Measurements from ENCODE around the gene CFAP251.
A peak's percentile ranks its signal among the peaks of the same experiment; 100 is the strongest.
"Not testable (repeated sequence)": the region's sequence is repeated elsewhere in the genome, so short reads cannot be mapped to it uniquely, and the experiment has no call there.

Gene CFAP251, protein sequence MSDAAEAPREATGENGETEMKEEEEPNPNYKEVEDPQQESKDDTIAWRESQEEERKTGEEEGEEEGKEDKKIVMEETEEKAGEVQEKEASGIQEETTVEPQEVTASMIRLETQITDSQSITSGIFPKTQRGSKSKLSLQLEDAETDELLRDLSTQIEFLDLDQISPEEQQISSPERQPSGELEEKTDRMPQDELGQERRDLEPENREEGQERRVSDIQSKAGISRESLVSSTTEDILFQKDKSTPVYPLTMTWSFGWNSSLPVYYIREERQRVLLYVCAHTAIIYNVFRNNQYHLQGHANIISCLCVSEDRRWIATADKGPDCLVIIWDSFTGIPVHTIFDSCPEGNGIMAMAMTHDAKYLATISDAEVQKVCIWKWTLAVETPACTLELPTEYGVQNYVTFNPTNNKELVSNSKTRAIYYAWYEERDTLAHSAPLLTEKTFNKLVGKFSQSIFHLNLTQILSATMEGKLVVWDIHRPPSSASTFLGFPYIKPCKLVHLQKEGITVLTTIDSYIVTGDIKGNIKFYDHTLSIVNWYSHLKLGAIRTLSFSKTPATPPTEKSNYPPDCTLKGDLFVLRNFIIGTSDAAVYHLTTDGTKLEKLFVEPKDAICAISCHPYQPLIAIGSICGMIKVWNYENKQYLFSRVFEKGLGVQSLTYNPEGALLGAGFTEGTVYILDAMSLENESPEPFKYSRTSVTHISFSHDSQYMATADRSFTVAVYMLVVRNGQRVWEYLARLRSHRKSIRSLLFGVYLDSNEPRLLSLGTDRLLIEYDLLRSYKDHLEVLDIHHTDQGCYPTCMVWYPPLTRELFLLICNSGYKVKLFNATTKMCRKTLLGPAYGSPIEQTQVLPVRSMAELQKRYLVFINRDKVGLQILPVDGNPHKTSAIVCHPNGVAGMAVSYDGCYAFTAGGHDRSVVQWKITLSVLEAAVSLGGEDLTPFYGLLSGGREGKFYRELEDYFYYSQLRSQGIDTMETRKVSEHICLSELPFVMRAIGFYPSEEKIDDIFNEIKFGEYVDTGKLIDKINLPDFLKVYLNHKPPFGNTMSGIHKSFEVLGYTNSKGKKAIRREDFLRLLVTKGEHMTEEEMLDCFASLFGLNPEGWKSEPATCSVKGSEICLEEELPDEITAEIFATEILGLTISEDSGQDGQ

GRCh38 chr12:121917950-121918678 is at the start of gene CFAP251:
Gene CFAP251, plus strand, starts transcription at chr12:121918592. Its CDS starts 2,714 bp downstream, at chr12:121921306.
- DNase-seq = peak; percentile 89

GRCh38 chr12:121869229-121869628 is 49.2 kb upstream of the CFAP251 start:
- not testable (repeated sequence) for DNase-seq

GRCh38 chr12:121871467-121871866 is 46.9 kb upstream of the CFAP251 start:
- no peak for DNase-seq

DNA sequence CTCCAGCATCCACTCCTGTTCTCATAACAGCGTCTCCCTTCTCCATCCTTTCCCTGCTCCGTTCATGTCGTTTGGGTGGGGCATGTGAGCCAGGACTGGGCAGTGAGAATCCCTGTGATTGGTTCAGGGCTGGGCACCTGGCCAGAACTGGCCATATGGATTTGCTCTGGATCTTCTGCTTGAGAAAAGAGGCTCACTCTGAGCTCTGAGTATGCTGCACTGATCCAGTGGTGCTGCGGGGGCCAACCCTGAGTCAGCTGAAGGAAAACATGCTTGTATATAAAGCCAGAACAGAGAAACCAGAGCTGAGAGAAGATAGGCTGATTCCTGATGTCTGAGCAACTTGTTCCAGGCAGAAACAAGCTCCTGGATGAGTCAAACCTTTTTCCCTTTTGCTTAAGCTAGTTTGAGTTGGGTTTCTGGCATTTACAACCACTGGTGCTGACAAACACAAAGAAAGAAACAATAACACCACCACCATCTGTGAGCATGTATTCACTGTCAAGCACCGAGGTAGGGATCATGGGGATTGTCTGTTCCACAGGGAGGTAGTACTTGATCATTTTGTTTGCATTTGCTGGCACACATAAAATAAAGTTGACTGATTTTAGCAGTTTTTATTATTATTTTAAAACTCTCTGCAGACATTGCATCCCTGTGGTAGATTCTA is 45.7 kb upstream of the CFAP251 start:
- no peak for DNase-seq

DNA sequence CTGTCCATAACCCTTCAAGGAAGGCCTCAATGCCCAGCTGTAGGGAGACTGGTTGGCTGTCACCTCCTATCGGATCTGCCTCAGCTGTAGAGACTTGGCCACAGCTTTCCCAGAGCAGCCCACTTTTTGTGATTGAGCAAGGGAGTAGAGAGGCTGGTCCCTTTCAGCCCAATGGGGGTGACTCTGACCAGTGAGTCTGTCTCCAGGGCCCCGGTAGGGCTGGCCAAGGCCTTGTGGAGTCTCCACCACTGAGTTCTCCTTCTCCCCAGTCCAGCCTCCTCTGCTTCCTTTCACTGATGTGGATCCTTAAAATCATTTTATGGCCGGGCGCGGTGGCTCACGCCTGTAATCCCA is 45.2 kb upstream of the CFAP251 start:
- DNase-seq = no peak

DNA sequence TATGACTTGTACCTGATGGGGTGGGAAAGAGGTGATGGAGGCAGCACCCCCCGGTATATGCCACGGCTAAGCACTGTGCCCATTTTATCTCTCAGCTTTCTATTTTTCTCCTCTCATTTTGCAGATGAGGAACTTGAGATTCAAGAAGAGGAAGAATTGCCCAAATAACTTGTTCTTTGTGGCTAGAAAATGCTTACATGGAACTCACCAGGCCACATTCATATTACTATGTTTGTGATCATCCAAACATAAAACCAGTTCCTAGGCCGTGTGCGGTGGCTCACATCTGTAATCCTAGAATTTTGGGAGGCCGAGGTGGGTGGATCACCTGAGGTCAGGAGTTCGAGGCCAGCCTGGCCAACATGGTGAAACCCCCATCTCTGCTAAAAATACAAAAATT is 44.3 kb upstream of the CFAP251 start:
- no peak for DNase-seq

DNA sequence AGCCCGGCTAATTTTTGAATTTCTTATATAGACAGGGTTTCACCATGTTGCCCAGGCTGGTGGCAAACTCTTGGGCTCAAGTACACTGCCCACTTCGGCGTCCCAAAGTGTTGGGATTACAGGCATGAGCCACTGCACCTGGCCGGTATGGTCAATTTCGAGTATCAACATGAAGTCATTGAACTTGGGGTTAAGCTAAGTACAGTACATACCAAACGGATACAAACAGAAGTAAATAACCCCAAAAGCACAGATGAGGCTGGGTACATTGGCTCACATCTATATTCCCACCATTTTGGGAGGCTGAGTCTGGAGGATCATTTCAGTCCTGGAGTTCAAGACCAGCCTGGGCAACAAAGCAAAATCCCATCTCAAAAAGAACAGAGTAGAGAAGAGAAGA is 42.8 kb upstream of the CFAP251 start:
- DNase-seq = no peak

DNA sequence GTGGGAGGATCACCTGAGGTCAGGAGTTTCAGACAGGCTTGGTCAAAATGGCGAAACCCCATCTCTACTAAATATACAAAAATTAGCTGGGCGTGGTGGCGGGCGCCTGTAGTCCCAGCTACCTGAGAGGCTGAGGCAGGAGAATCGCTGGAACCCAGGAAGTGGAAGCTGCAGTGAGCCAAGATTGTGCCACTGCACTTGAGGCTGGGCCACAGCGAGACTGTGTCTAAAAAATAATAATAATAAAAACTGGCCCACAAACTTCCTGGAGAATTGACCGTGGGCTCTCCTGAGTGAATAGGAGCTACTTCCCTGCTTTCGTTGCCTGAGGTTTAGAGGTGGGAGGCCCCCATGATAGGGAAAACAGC is 42.3 kb upstream of the CFAP251 start:
- DNase-seq = not testable (repeated sequence)

DNA sequence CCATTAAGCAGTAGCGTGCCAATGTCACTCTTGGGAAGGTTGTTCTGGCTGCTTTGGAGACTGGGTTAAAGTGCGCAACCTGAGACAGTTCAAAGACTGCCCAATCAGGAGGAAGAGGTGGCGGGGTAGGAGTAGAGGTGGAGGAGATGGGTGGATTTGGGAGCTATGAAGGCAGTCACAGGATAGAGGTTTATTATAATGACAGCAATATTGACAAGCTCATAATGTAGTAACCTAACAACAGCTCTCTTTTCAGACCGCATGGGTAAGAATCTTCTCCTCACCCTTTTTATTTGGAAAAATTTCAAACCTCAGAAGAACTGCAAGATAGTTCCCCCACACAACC is 35.1 kb upstream of the CFAP251 start:
- DNase-seq = no peak

- DNase-seq = not testable (repeated sequence)
These were observed 33.3 kb upstream of the CFAP251 start for GRCh38 chr12:121885129-121885528.

GRCh38 chr12:121888083-121888477 is 30.3 kb upstream of the CFAP251 start:
- DNase-seq = no peak

- DNase-seq = peak; percentile 97
These were observed 29.7 kb upstream of the CFAP251 start, which contains the start of gene PSMD9 for GRCh38 chr12:121888478-121889273. Gene PSMD9, plus strand, starts transcription at chr12:121888790. Its CDS starts 67 bp downstream, at chr12:121888857.

DNA sequence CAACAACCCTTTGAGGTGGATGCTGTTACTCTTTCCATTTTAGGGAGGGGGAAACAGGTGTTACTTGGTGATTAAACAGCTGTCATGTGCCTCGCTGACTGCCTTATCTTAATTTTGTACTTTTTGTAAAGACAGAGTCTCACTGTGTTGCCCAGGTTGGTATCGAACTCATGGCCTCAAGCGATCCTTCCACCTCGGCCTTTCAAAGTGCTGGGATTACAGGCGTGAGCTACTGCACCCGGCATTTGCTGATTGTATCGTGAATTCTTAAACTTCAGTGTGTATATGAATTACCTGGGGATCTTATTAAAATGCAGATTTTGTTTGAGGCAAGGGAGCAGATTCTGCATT is 29.1 kb upstream of the CFAP251 start:
- no peak for DNase-seq

DNA sequence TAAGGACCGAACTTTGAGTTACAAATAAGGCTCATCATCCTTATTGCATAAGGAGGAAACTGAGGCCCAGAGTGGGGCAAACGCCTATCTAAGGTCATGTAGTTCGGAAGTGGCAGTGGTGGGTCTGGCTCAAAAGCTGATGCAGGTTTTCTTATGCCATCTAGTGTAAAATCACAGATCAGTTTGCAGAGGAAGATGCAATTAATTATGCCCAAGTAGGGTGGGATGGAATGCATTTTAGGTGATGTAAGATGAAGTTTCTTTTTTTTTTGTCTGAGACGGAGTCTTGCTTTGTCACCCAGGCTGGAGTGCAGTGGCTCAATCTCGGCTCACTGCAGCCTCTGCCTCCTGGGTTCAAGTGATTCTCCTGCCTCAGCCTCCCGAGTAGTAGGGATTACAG is 28.7 kb upstream of the CFAP251 start:
- not testable (repeated sequence) for DNase-seq

GRCh38 chr12:121892673-121893561 is 25.5 kb upstream of the CFAP251 start:
- DNase-seq = no peak

DNA sequence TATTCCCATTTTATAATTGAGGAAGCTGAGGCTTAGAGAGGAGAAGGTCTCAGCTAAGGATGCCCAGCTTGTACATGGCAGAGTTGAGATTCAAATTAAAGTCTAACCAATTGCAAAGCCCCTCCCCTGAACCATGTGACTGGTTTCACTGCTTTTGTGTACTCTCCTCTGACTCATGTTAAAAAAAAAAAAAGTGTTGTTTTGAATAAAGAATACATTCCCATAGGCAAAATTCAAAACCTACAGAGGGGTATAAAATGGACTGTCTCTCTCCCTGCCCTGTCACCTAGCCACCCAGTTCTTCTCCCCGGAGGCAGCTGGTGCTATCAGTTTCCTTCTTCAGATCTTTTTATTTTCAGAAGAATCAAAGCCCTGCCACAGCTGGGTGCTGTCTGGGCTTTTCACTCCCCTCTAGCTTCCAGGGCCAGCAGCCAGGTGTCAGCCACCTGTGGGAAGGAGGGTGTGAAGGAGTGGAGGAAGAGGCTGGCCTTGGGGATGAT is 24.4 kb upstream of the CFAP251 start:
- no peak for DNase-seq

GRCh38 chr12:121894633-121895032 is 23.8 kb upstream of the CFAP251 start:
- DNase-seq = no peak

GRCh38 chr12:121898287-121898686 is 20.1 kb upstream of the CFAP251 start:
- no peak for DNase-seq

GRCh38 chr12:121899590-121899989 is 18.8 kb upstream of the CFAP251 start:
- DNase-seq = no peak

DNA sequence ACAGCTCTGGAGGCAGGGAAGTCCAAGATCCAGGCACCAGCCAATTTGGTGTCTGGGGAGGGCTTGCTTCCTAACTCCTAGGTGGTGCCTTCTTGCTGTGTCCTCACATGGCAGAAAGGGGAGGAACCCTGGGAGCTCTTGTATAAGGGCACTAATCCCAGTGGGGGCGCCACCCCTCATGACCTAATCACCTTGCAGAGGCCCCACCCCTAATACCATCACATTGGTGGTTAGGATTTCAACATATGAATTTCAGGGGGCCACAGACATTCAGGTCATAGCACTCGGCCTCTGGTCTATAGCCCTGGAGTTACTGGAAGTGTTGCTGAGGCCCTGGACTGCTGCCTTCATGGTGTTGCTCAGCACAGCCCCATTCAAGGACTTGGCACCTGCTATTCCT is 15.2 kb upstream of the CFAP251 start:
- no peak for DNase-seq

All from midbrain (tissue), 1 donor.